Neural progenitor cell (in vitro differentiated cells): ENCODE results near the gene CYGB.

Source experiments
- EZH2 ChIP-seq: fragments of 200-600 bp; sonication (generic); IDR thresholded peaks from 2 replicates; pipeline ENCODE4 v1.6.1; 2017; ENCODE audit warnings: antibody characterized with exemption, mild to moderate bottlenecking, moderate library complexity
- TF ChIP-seq, protein P1 (sequence below): fragments of 200-600 bp; sonication (generic); IDR thresholded peaks from 2 replicates; pipeline ENCODE4 v1.5.1; 2017; ENCODE audit warnings: antibody characterized with exemption, mild to moderate bottlenecking

DNA sequence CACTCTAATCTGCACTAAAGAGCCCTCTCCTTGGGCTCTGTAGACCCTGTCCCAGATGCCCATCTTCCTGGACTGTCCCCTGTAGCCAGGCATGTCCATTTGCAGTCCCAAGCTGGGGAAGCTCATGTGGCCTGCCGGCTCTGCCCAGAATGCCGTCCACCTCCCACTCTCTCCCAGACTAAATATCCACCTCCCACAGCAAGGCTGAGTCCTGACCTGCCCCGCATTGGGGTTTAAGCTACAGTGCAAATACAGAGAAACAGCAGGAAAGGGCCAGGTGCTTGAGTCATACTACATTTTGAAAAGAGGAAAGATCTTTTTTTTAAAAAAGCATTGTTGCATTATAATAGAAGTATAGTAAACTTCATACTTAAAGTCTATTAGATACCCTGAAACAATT lies 45.2 kb upstream of the CYGB start:
- TF ChIP-seq, protein P1, sequence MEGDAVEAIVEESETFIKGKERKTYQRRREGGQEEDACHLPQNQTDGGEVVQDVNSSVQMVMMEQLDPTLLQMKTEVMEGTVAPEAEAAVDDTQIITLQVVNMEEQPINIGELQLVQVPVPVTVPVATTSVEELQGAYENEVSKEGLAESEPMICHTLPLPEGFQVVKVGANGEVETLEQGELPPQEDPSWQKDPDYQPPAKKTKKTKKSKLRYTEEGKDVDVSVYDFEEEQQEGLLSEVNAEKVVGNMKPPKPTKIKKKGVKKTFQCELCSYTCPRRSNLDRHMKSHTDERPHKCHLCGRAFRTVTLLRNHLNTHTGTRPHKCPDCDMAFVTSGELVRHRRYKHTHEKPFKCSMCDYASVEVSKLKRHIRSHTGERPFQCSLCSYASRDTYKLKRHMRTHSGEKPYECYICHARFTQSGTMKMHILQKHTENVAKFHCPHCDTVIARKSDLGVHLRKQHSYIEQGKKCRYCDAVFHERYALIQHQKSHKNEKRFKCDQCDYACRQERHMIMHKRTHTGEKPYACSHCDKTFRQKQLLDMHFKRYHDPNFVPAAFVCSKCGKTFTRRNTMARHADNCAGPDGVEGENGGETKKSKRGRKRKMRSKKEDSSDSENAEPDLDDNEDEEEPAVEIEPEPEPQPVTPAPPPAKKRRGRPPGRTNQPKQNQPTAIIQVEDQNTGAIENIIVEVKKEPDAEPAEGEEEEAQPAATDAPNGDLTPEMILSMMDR, result no peak
- TF ChIP-seq EZH2, result no peak
